GM12891 (cell line): ENCODE results near the gene MCU.

Experiments used
- DNase-seq: peaks from one replicate; pipeline ENCODE4 v3.0.0; 2011; ENCODE audit warnings: low spot score; ENCODE audit not compliant: insufficient read length
- FAIRE-seq: peaks from 2 replicates; lab custom pipeline; 2011; peaks lifted over from hg19 to GRCh38; lab: Jason Lieb, UNC
- PAX5 ChIP-seq: IDR thresholded peaks from 2 replicates; pipeline ENCODE4 v1.6.1; 2011; ENCODE audit warnings: low read length, moderate library complexity, mild to moderate bottlenecking; ENCODE audit not compliant: insufficient read depth, severe bottlenecking
- POLR2A ChIP-seq: IDR thresholded peaks from 2 replicates; pipeline ENCODE4 v1.6.1; 2011; ENCODE audit warnings: low read depth, low read length, control low read depth
- POLR2AphosphoS5 ChIP-seq: IDR thresholded peaks from 2 replicates; pipeline ENCODE4 v1.6.1; 2011; ENCODE audit warnings: low read depth, low read length, control low read depth
- POU2F2 ChIP-seq: IDR thresholded peaks from 2 replicates; pipeline ENCODE4 v1.6.1; 2011; ENCODE audit warnings: low read depth, mild to moderate bottlenecking, control low read depth, low read length, moderate library complexity
- SPI1 ChIP-seq: IDR thresholded peaks from 2 replicates; pipeline ENCODE4 v1.6.1; 2011; ENCODE audit warnings: low read depth, low read length, control low read depth
- TAF1 ChIP-seq: IDR thresholded peaks from 2 replicates; pipeline ENCODE4 v1.6.1; 2011; ENCODE audit warnings: low read depth, low read length, control low read depth

The MCU gene

GRCh38 chr10:72924351-72924750 is 232.4 kb downstream of the MCU start:
- DNase-seq (no peak), FAIRE-seq (no peak)
- TF ChIP-seq POLR2A, result no peak
- no peak for TF ChIP-seq SPI1
- TF ChIP-seq POU2F2, result no peak
- no peak for TF ChIP-seq POLR2AphosphoS5
- no peak for TF ChIP-seq PAX5
- TF ChIP-seq TAF1, result no peak

- FAIRE-seq, result no peak
- TF ChIP-seq PAX5, result no peak
- TF ChIP-seq POLR2A, result no peak
- no peak for TF ChIP-seq POLR2AphosphoS5
- no peak for TF ChIP-seq SPI1
- no peak for DNase-seq
Measured at GRCh38 chr10:72925951-72926465, 234.1 kb downstream of the MCU start.

- TF ChIP-seq POU2F2 (no peak), POLR2AphosphoS5 (no peak), POLR2A (no peak), TAF1 (no peak), SPI1 (no peak), PAX5 (no peak)
- FAIRE-seq (no peak), DNase-seq (no peak)
Measured at GRCh38 chr10:72927485-72927884, 235.5 kb downstream of the MCU start.

DNA sequence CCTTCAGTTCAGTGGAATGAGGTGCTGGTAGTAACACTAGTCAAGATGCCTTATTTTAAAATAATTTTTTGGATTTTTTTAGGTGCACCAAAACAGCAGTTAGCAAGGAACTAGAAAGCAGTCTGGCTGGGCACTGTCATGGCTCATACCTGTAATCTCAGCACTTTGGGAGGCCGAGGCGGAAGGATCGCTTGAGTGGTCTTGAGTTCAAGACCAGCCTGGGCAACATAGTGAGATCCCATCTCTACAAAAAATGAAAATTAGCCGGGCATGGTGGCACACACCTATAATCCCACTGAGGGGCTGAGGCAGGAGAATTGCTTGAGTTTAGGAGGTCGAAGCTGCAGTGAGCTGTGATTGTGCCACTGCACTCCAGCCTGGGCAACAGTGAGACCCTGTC is 236.9 kb downstream of the MCU start:
- FAIRE-seq, result no peak
- TF ChIP-seq POLR2A (no peak), POLR2AphosphoS5 (no peak), TAF1 (no peak), PAX5 (no peak), SPI1 (no peak), POU2F2 (no peak)
- DNase-seq, result no peak

DNA sequence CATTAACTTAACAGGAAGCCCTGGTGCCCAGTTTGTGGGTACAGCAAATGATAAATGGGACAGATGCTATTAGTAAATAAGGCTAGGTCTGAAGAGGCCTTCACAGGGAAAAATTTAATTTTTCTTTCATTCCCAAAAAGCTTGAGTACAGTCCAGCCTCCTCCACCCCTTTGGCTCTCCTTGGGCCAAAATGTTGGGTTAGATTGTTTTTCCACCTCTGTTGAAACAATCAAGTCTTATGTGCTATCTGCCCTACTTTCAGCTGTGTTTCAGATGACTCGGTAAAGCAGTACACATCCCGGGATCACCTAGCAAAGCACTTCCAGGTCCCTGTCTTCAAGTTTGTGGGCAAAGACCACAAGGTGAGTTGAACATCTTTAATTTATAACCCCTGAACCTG is 238.3 kb downstream of the MCU start:
- FAIRE-seq (no peak), DNase-seq (no peak)
- TF ChIP-seq SPI1, result no peak
- TF ChIP-seq POLR2AphosphoS5, result no peak
- no peak for TF ChIP-seq TAF1
- no peak for TF ChIP-seq POU2F2
- TF ChIP-seq POLR2A, result no peak
- no peak for TF ChIP-seq PAX5

DNA sequence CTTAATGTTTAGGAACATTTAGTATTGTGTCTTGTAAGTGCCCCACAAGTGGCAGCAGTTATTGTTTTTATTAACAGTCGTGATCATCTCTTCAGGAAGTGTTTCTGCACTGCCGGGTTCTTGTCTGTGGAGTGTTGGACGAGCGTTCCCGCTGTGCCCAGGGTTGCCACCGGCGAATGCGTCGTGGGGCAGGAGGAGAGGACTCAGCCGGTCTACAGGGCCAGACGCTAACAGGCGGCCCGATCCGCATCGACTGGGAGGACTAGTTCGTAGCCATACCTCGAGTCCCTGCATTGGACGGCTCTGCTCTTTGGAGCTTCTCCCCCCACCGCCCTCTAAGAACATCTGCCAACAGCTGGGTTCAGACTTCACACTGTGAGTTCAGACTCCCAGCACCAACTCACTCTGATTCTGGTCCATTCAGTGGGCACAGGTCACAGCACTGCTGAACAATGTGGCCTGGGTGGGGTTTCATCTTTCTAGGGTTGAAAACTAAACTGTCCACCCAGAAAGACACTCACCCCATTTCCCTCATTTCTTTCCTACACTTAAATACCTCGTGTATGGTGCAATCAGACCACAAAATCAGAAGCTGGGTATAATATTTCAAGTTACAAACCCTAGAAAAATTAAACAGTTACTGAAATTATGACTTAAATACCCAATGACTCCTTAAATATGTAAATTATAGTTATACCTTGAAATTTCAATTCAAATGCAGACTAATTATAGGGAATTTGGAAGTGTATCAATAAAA is 240.5 kb downstream of the MCU start:
- FAIRE-seq, result no peak
- TF ChIP-seq POLR2AphosphoS5 (no peak), PAX5 (no peak), POU2F2 (no peak), POLR2A (no peak), SPI1 (no peak), TAF1 (no peak)
- DNase-seq, result no peak

DNA sequence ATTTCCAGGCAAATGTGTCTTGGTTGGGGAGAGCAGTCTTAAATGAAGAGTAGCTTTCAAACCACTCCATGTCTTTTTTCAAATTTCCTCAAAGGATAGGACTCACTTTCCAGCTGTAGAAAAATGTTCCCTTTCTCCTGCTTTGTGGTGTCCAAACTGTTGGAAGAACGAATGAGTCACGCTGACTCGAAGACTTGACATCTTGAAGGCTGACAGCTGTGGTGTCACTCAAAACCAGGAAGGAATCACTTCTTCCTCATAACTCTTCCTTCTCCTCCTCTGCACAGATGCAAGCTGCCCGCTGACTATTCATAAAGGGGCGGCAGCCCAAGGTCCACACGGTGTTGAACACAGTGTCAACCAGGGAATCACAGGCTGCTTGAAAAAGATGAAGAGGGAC is 243.4 kb downstream of the MCU start:
- no peak for DNase-seq
- no peak for FAIRE-seq
- TF ChIP-seq PAX5, result no peak
- TF ChIP-seq POLR2AphosphoS5, result no peak
- no peak for TF ChIP-seq POU2F2
- no peak for TF ChIP-seq POLR2A
- TF ChIP-seq TAF1, result no peak
- TF ChIP-seq SPI1, result no peak
